K562 (cell line): Measurements from ENCODE around the gene RTCB.

Experiments used
- CEBPB ChIP-seq: fragments of 450-650 bp; IDR thresholded peaks from 2 replicates; pipeline ENCODE4 v1.6.1; 2016; ENCODE audit warnings: missing genetic modification characterization, missing compliant biosample characterization
- TAF1 ChIP-seq: IDR thresholded peaks from 2 replicates; pipeline ENCODE4 v1.6.1; 2011; ENCODE audit warnings: mild to moderate bottlenecking, low read length, moderate library complexity; ENCODE audit not compliant: insufficient read depth, control insufficient read depth, severe bottlenecking; ENCODE audit errors: extremely low read depth
- ZNF24 ChIP-seq: fragments of 450-650 bp; IDR thresholded peaks from 2 replicates; pipeline ENCODE4 v1.6.1; 2016
- TF ChIP-seq, protein P1 (sequence below): fragments of 250-450 bp; sonication (Bioruptor Pico); IDR thresholded peaks from 2 replicates; pipeline ENCODE4 v1.4.0; 2020; ENCODE audit warnings: borderline replicate concordance
- TF ChIP-seq, protein P2 (sequence below), 3 experiments: IDR thresholded peaks in 2 of 3; conservative IDR thresholded peaks in 1 of 3; 2 replicates each; pipeline ENCODE4 v1.5.1; 2011 to 2012; ENCODE audit warnings: low read length in 3 of 3, mild to moderate bottlenecking in 3 of 3, control low read depth in 2 of 3, improper control_type of control experiment in 1 of 3, inconsistent platforms in 1 of 3, low read depth in 1 of 3, mixed read lengths in 1 of 3, moderate library complexity in 1 of 3; ENCODE audit not compliant: insufficient read depth in 2 of 3

DNA sequence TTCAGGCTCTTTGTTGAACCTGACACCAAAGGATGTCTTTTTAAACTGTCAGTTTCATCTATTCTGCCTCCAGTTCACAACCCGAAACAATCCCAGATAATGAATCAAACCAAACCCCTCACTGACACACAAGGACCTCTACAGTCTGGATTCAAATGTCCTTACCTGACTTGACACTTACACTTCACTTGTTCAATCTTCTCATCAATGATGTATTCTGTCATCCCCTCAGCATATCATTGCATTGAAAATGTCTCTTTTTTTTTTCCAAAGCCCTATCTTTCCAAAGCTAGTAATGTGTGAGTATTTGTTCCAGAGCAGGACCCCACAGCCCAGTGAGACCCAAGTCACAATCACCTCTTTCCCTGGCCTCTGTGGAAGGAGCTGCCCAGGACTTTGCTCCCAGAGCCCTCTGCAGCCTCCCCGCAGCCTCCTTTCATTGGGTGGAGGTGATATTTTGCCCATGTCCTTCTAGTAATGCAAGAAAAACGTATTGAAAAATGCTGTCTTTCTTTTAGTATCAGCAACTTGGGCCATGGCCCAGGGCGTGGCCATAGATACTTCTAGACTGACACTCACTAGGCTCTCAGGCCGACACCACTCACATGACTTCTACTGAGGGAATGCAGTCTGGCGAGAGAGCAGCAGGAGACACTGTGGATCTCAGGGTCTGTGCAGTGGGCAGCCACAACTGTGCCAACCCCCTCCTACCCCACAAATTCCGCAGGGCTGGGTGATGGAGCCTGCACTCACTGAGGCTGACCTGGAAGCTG, 36.2 kb downstream of the RTCB start:
- no peak for TF ChIP-seq ZNF24
- no peak for TF ChIP-seq CEBPB (tag)
- TF ChIP-seq, protein P1, sequence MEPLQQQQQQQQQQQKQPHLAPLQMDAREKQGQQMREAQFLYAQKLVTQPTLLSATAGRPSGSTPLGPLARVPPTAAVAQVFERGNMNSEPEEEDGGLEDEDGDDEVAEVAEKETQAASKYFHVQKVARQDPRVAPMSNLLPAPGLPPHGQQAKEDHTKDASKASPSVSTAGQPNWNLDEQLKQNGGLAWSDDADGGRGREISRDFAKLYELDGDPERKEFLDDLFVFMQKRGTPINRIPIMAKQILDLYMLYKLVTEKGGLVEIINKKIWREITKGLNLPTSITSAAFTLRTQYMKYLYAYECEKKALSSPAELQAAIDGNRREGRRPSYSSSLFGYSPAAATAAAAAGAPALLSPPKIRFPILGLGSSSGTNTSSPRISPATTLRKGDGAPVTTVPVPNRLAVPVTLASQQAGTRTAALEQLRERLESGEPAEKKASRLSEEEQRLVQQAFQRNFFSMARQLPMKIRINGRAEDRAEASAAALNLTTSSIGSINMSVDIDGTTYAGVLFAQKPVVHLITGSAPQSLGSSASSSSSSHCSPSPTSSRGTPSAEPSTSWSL, result no peak
- TF ChIP-seq, protein P2, sequence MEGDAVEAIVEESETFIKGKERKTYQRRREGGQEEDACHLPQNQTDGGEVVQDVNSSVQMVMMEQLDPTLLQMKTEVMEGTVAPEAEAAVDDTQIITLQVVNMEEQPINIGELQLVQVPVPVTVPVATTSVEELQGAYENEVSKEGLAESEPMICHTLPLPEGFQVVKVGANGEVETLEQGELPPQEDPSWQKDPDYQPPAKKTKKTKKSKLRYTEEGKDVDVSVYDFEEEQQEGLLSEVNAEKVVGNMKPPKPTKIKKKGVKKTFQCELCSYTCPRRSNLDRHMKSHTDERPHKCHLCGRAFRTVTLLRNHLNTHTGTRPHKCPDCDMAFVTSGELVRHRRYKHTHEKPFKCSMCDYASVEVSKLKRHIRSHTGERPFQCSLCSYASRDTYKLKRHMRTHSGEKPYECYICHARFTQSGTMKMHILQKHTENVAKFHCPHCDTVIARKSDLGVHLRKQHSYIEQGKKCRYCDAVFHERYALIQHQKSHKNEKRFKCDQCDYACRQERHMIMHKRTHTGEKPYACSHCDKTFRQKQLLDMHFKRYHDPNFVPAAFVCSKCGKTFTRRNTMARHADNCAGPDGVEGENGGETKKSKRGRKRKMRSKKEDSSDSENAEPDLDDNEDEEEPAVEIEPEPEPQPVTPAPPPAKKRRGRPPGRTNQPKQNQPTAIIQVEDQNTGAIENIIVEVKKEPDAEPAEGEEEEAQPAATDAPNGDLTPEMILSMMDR (IDR thresholded peaks at IDR 0.05 in 2 of 3, conservative IDR thresholded peaks at IDR 0.05 in 1 of 3; ENCODE audit: insufficient read depth in 2 of 3, low read depth in 1 of 3, low read length in 3 of 3), result no peak
- no peak for TF ChIP-seq TAF1
